Coronary artery (tissue), 2 donors: ENCODE data around the gene ENPP5.
A peak's percentile ranks its signal among the peaks of the same experiment; 100 is the strongest.

Source experiments
- DNase-seq: peaks from one replicate; pipeline ENCODE4 v3.0.0-alpha.2; 2017; ENCODE audit warnings: low spot score
- H3K27ac ChIP-seq, 2 donors: fragments of 200-600 bp; sonication (generic); one replicate each; pipeline ENCODE4 v1.5.1; 2016 to 2019
- H3K4me3 ChIP-seq: fragments of 200-600 bp; sonication (generic); 2 replicates; pipeline ENCODE4 v1.5.1; 2016; ENCODE audit warnings: mild to moderate bottlenecking, moderate library complexity
- TF ChIP-seq, protein P1 (sequence below): fragments of 200-600 bp; sonication (generic); IDR thresholded peaks from one replicate; pipeline ENCODE4 v1.5.1; 2019; ENCODE audit warnings: antibody characterized with exemption

Gene ENPP5

DNA sequence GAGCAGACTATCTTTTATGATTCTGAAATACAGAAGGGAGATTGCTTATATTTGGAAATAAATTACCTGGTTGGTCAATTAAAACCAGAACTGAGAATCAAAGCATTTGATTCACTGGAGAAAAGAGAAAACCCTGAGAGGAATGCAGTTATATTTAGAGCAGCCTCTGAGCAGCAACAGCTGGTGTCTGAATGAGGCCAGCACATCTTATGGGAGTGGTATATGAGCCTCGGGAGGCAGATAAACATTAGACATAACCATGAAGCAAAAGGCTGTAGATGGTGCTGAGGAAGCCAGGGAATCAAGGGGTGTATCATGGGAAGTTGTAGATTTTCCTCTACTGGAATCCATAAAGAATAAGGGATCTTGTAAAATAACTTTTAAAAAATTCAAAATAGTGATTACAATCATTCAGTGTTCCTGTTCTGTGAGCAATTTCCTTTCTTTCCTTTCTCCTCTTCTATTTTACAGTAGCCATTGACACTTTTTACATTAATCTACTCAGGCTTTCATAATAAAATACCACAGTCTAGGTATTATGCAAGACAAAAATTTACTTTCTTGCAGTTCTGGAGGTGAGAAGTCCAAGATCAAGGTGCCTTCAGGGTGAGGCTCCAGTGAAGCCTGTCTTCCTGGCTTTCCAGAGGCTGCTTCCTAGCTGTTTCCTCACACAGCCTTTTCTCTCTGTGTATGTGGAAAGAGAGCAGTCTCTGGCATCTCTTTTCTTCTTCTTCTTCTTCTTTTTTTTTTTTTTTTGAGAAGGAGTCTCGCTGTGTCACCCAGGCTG, 32.8 kb upstream of the ENPP5 start:
- Histone ChIP-seq H3K27ac (no peak overlapping the region), H3K4me3 (no peak overlapping the region)
- TF ChIP-seq, protein P1, sequence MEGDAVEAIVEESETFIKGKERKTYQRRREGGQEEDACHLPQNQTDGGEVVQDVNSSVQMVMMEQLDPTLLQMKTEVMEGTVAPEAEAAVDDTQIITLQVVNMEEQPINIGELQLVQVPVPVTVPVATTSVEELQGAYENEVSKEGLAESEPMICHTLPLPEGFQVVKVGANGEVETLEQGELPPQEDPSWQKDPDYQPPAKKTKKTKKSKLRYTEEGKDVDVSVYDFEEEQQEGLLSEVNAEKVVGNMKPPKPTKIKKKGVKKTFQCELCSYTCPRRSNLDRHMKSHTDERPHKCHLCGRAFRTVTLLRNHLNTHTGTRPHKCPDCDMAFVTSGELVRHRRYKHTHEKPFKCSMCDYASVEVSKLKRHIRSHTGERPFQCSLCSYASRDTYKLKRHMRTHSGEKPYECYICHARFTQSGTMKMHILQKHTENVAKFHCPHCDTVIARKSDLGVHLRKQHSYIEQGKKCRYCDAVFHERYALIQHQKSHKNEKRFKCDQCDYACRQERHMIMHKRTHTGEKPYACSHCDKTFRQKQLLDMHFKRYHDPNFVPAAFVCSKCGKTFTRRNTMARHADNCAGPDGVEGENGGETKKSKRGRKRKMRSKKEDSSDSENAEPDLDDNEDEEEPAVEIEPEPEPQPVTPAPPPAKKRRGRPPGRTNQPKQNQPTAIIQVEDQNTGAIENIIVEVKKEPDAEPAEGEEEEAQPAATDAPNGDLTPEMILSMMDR, result no peak
- no peak for DNase-seq

DNA sequence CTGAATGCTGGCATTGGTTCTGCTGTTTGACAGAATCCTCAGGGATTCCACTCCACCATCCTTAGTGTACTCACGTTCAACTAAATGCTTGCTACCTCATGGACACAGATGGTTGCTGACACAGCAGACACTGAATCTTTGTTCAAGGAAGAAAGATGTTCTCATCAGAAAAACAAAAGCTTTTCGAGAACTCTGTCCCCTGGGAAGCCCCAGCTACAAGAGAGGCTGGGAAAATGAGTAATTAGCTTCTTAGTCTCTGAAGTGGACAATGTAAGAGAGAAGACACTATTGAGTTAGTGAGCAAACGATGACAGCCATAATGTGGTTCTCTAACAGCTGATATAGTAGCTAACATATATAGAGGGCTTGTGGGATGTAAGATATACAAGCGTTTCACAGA, 30.9 kb upstream of the ENPP5 start:
- DNase-seq, result no peak
- H3K27ac ChIP-seq, result no peak overlapping the region
- H3K4me3 ChIP-seq, result no peak overlapping the region
- TF ChIP-seq, protein P1, result no peak

- Histone ChIP-seq H3K4me3 (no peak overlapping the region), H3K27ac (no peak overlapping the region)
- TF ChIP-seq, protein P1, result no peak
- no peak for DNase-seq
Measured at GRCh38 chr6:46199387-46199786, 28.6 kb upstream of the ENPP5 start.

DNA sequence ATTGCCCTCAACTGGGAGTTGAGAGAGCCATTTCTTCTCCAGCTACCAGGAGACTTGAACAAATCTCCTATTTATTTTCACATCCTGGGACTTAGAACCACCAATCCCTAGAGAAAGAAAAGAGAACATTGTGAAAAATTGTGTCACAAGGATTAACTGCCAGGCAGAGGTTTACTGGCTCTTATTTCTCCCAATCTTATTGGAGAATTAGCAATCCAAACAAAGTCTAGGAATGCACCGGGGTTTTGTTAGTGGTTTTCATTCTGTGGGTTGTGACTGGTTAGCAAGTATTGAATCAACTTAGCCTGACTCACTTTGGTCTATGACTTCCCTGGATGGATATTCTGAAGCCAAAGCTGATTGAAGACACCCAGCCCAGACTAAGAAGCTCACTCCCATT, 21.2 kb upstream of the ENPP5 start:
- DNase-seq, result no peak
- H3K27ac ChIP-seq, result peak overlapping the region; percentile 62 to 80
- TF ChIP-seq, protein P1, result no peak

DNA sequence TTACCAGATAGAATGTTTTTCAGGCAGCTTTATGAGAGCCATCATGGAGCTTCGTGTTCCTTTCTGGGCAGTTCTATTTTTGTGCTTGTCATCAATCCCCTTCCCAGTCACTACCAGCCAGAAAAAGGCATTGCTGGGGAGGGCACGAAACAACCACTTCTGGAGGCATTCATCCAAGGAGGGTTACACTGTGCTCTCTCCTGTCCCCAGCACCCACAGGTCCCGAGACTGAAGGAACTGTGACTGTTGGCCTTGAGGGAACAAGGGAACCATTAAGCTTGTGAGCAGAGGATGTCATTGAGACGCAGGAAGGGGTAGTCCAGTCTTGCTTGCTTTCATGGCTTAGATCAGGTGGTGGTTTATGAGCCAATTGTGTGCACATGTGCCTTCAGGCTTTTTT, 20.1 kb upstream of the ENPP5 start:
- H3K27ac ChIP-seq, result peak overlapping the region; percentile 62 to 89
- no peak for DNase-seq
- no peak overlapping the region for H3K4me3 ChIP-seq
- TF ChIP-seq, protein P1, result no peak

More for the DNA sequence above, 21.2 kb upstream of the ENPP5 start:
- no peak overlapping the region for H3K4me3 ChIP-seq

DNA sequence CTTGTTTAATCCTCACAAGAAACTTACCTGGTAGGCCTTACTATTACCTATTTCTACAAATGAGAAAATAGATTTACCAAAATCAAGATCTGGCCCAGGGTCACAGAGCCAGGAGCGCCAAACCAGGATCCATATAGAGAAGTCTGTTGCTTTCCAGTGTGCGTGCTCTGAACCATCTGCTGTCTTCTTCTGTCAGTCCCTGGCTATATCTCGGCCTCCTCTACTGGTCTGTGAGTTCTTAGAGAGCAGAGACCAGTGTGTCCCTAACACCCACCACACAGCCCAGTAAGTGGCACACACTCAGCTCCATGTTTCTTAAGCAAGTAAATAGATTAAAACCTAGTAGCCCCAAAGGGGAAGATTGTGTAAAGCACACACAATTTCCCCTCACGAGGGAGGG, 18.9 kb upstream of the ENPP5 start:
- Histone ChIP-seq H3K4me3 (no peak overlapping the region), H3K27ac (peak overlapping the region; percentile 62 to 89)
- TF ChIP-seq, protein P1, result no peak
- DNase-seq, result no peak

DNA sequence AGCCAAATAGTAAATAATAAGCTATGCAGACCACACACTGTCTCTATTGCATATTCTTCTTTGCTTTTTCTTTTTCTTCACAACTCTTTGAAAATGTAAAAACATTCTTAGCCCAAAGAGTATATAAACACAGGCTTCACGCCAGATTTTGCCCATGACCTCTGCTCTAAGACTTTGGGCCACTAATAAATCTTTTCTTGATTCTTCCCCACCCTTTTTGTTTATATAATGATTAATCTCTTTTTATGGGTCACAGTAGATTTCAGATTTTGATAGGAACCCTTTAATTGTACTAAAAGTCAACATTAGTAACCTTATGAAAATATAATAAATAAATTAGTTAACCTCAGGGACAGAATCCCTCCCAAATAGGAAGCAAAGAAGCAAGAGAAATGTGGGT, 15.8 kb upstream of the ENPP5 start:
- no peak overlapping the region for H3K27ac ChIP-seq
- no peak overlapping the region for H3K4me3 ChIP-seq
- TF ChIP-seq, protein P1, result no peak
- no peak for DNase-seq
